Thoracic aorta (tissue), 2 donors: ENCODE results near the gene MEIS1. TPM values are rescaled to one million over a fixed set of nuclear protein-coding genes. Genes with fewer than 3 reads are reported as not detected.
"Not testable (repeated sequence)": the region's sequence is repeated elsewhere in the genome, so short reads cannot be mapped to it uniquely, and the experiment has no call there.

ENCODE experiments used
- ATAC-seq: fragments of 150-250 bp; one replicate; pipeline ENCODE4 v1.8.0; 2017; ENCODE audit warnings: low read depth; ENCODE audit not compliant: insufficient number of reproducible peaks, low FRiP score
- DNase-seq: peaks from one replicate; pipeline ENCODE4 v3.0.0-alpha.2; 2020; ENCODE audit warnings: low spot score
- H3K27ac ChIP-seq, 2 donors: fragments of 200-600 bp; sonication (generic); 1 replicate in 1 of 2; 2 replicates in 1 of 2; pipeline ENCODE4 v1.5.1; 2016; ENCODE audit warnings: mild to moderate bottlenecking in 2 of 2, moderate library complexity in 2 of 2
- H3K27me3 ChIP-seq: fragments of 200-600 bp; sonication (generic); replicated peaks from 2 replicates; pipeline ENCODE4 v1.6.0; 2016; ENCODE audit warnings: mild to moderate bottlenecking; ENCODE audit not compliant: insufficient read depth
- H3K36me3 ChIP-seq: fragments of 200-600 bp; sonication (generic); one replicate; pipeline ENCODE4 v1.5.1; 2016
- H3K4me1 ChIP-seq, 2 donors: fragments of 200-600 bp; sonication (generic); 1 replicate in 1 of 2; 2 replicates in 1 of 2; pipeline versions ENCODE4 v1.5.1 to v1.6.0; 2016; ENCODE audit warnings: low read depth in 2 of 2, mild to moderate bottlenecking in 1 of 2; ENCODE audit not compliant: control insufficient read depth in 1 of 2
- H3K4me3 ChIP-seq: fragments of 200-600 bp; sonication (generic); 2 replicates; pipeline ENCODE4 v1.5.1; 2016; ENCODE audit warnings: mild to moderate bottlenecking
- H3K9me3 ChIP-seq: fragments of 200-600 bp; sonication (generic); 2 replicates; pipeline ENCODE4 v1.5.1; 2016
- total RNA-seq, 2 donors: library from RNA; depleted of rRNA; stranded (reverse); fragments of >200 nt; gene quantifications; one replicate each; pipeline versions ENCODE4 v1.1.0 to v1.2.3, GENCODE V29; 2016
- TF ChIP-seq, protein P1 (sequence below): fragments of 200-600 bp; sonication (generic); IDR thresholded peaks from one replicate; pipeline ENCODE4 v1.5.1; 2019; ENCODE audit warnings: antibody characterized with exemption

The MEIS1 gene
- 10 to 100 TPM; 29.4 to 58.4 TPM for total RNA-seq

DNA sequence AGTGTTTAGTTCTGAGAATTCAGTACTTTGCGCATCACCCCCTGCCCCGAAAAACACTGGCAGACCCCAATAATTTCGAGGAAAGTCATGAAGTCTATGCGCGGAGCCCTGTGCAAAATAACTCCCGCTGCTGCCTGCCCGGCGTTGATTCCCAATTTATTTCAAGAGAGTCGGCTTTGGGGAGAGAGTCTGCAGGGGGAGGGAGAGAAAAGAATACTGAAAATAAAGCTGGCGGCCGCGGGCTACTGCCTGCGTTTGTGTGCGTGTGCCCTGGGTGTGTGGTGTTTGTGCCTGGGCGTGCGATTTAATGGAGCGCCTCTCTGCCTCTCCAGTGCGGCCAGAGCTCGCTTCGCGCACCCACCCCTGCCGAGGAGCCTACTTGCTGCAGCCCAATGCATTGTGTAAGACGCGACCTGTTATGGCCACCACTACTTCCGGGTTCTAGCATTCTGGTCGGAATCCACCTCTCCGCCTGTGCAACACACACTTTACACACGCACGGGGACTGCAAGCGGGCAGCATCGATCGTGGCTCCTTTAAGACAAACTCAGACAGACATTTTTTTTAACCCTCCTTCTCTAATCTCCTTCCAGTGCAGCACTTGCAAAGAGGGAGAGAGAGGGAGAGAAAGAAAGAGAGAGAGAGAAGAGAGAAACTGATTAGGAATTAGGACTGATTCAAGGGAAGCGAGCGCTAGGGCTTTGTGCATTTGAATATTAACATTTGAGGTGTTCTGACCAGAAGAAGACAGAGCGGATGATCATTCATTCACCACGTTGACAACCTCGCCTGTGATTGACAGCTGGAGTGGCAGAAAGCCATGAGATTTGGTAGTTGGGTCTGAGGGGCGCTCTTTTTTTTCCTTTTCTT lies at the start of gene MEIS1:
TSS of gene MEIS1 (plus strand) at position 447 of the 870 bp plus-strand sequence. CDS start 732 bp downstream, outside the sequence.
- peak within 1 kb of the TSS; percentile 99 to 100 for H3K27ac ChIP-seq
- peak; percentile 85 for DNase-seq

GRCh38 chr2:66387016-66387753 lies 47.7 kb upstream of the MEIS1 start:
- H3K27me3 ChIP-seq = no peaks in the 10 kb centered on the region
- ATAC-seq (no peak), DNase-seq (no peak)
- H3K27ac ChIP-seq = no peak overlapping the region
- H3K4me3 ChIP-seq = no peak overlapping the region
- H3K4me1 ChIP-seq = no peaks in the 10 kb centered on the region
- no peaks in the 10 kb centered on the region for H3K36me3 ChIP-seq
- no peaks in the 10 kb centered on the region for H3K9me3 ChIP-seq
- TF ChIP-seq, protein P1, sequence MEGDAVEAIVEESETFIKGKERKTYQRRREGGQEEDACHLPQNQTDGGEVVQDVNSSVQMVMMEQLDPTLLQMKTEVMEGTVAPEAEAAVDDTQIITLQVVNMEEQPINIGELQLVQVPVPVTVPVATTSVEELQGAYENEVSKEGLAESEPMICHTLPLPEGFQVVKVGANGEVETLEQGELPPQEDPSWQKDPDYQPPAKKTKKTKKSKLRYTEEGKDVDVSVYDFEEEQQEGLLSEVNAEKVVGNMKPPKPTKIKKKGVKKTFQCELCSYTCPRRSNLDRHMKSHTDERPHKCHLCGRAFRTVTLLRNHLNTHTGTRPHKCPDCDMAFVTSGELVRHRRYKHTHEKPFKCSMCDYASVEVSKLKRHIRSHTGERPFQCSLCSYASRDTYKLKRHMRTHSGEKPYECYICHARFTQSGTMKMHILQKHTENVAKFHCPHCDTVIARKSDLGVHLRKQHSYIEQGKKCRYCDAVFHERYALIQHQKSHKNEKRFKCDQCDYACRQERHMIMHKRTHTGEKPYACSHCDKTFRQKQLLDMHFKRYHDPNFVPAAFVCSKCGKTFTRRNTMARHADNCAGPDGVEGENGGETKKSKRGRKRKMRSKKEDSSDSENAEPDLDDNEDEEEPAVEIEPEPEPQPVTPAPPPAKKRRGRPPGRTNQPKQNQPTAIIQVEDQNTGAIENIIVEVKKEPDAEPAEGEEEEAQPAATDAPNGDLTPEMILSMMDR = no peak

More for the DNA sequence above, at the start of gene MEIS1:
- no peaks in the 10 kb centered on the region for H3K4me1 ChIP-seq
- TF ChIP-seq, protein P1 = no peak
- H3K36me3 ChIP-seq = no peaks in the 10 kb centered on the region
- no peaks in the 10 kb centered on the region for H3K9me3 ChIP-seq
- ATAC-seq = peak; percentile 80
- peak within 1 kb of the TSS; percentile 75 for H3K4me3 ChIP-seq
- no peaks in the 10 kb centered on the region for H3K27me3 ChIP-seq

GRCh38 chr2:66389651-66390131 lies 45.2 kb upstream of the MEIS1 start:
- Histone ChIP-seq H3K9me3 (no peaks in the 10 kb centered on the region), H3K4me3 (no peak overlapping the region), H3K4me1 (no peaks in the 10 kb centered on the region), H3K27ac (no peak overlapping the region), H3K27me3 (no peaks in the 10 kb centered on the region), H3K36me3 (no peaks in the 10 kb centered on the region)
- ATAC-seq = no peak
- no peak for DNase-seq
- TF ChIP-seq, protein P1 = no peak

- Histone ChIP-seq H3K36me3 (no peaks in the 10 kb centered on the region), H3K9me3 (no peaks in the 10 kb centered on the region), H3K4me1 (no peaks in the 10 kb centered on the region), H3K27ac (no peak overlapping the region), H3K4me3 (no peak overlapping the region), H3K27me3 (no peaks in the 10 kb centered on the region)
- ATAC-seq = no peak
- no peak for DNase-seq
- TF ChIP-seq, protein P1 = no peak
Measured at GRCh38 chr2:66390152-66390551, 44.8 kb upstream of the MEIS1 start.

GRCh38 chr2:66390811-66391210 lies 44.1 kb upstream of the MEIS1 start:
- ATAC-seq = no peak
- H3K9me3 ChIP-seq = no peaks in the 10 kb centered on the region
- H3K27me3 ChIP-seq = no peaks in the 10 kb centered on the region
- no peak overlapping the region for H3K27ac ChIP-seq
- no peaks in the 10 kb centered on the region for H3K4me1 ChIP-seq
- no peaks in the 10 kb centered on the region for H3K36me3 ChIP-seq
- DNase-seq = no peak
- TF ChIP-seq, protein P1 = no peak
- no peak overlapping the region for H3K4me3 ChIP-seq

GRCh38 chr2:66391240-66391639 lies 43.7 kb upstream of the MEIS1 start:
- not testable (repeated sequence) for H3K27ac ChIP-seq, H3K4me3 ChIP-seq, DNase-seq, H3K9me3 ChIP-seq, H3K4me1 ChIP-seq, H3K36me3 ChIP-seq, H3K27me3 ChIP-seq, ATAC-seq
